Muscle of leg (tissue), 11 donors: ENCODE measurements around the gene TIAL1. TPM values are rescaled to one million over a fixed set of nuclear protein-coding genes. Genes with fewer than 3 reads are reported as not detected.
"Not testable (repeated sequence)": the region's sequence is repeated elsewhere in the genome, so short reads cannot be mapped to it uniquely, and the experiment has no call there.

ENCODE experiments used
- DNase-seq: peaks from one replicate; pipeline ENCODE4 v3.0.0; 2013
- H3K27ac ChIP-seq: one replicate; pipeline ENCODE4 v1.5.1; 2013; ENCODE audit warnings: mild to moderate bottlenecking, low read length, control low read depth
- H3K27me3 ChIP-seq: one replicate; pipeline ENCODE4 v1.6.1; 2013; ENCODE audit warnings: low read length; ENCODE audit not compliant: control insufficient read depth, insufficient read depth
- H3K36me3 ChIP-seq: one replicate; pipeline ENCODE4 v1.6.1; 2013; ENCODE audit warnings: low read length; ENCODE audit not compliant: control insufficient read depth, insufficient read depth
- H3K4me1 ChIP-seq: one replicate; pipeline ENCODE4 v1.6.1; 2013; ENCODE audit warnings: low read length; ENCODE audit not compliant: control insufficient read depth, insufficient read depth
- H3K4me3 ChIP-seq: one replicate; pipeline ENCODE4 v1.5.1; 2013; ENCODE audit warnings: low read length, control low read depth
- H3K9me3 ChIP-seq: replicated peaks from 2 replicates; pipeline ENCODE4 v1.6.1; 2013; ENCODE audit warnings: low read depth, low read length; ENCODE audit not compliant: control insufficient read depth
- WGBS: methylation state at CpG from one replicate; pipeline ENCODE4 v1.1.5; 2013; ENCODE audit warnings: missing lambda C conversion rate; ENCODE audit not compliant: insufficient coverage; 5-methylcytosine and 5-hydroxymethylcytosine counted together
- polyA plus RNA-seq, 8 donors: library from polyadenylated mRNA; unstranded; fragments of 120-200 nt; gene quantifications; one replicate each; pipeline versions ENCODE4 v1.2.1 to v1.2.3, GENCODE V29; 2013; ENCODE audit warnings: inconsistent platforms in 1 of 8, low replicate concordance in 1 of 8; ENCODE audit not compliant: insufficient read length in 8 of 8, insufficient read depth in 1 of 8
- total RNA-seq: library from RNA; stranded (reverse); fragments of 120-200 nt; gene quantifications from one replicate; pipeline ENCODE4 v1.2.4, GENCODE V29; 2013

The TIAL1 gene
- total and polyA plus RNA-seq, 9 donors: 58.3 to 112 (median 87.3) TPM

- DNase-seq, H3K36me3 ChIP-seq, H3K4me1 ChIP-seq, H3K9me3 ChIP-seq, H3K27me3 ChIP-seq, H3K27ac ChIP-seq, H3K4me3 ChIP-seq: not testable (repeated sequence)
- 100% methylated on average over 1 of the region's 2 CpGs for WGBS
Measured at GRCh38 chr10:119556081-119556480, 40.7 kb downstream of the TIAL1 start.

GRCh38 chr10:119555178-119555784 lies 41.5 kb downstream of the TIAL1 start:
- WGBS: no CpG with 5 or more reads among the region's 6 CpGs
- Histone ChIP-seq H3K9me3 (no peaks in the 10 kb centered on the region), H3K4me1 (no peaks in the 10 kb centered on the region), H3K27ac (no peak overlapping the region), H3K4me3 (no peak overlapping the region), H3K36me3 (no peaks in the 10 kb centered on the region), H3K27me3 (no peaks in the 10 kb centered on the region)
- DNase-seq: no peak

- no peaks in the 10 kb centered on the region for H3K9me3 ChIP-seq
- no peaks in the 10 kb centered on the region for H3K4me1 ChIP-seq
- no peak overlapping the region for H3K4me3 ChIP-seq
- WGBS: 29% methylated on average over 3 of the region's 4 CpGs
- H3K27ac ChIP-seq: no peak overlapping the region
- peaks cover 2% of the 10 kb centered on the region for H3K27me3 ChIP-seq
- DNase-seq: peak; percentile 77
- H3K36me3 ChIP-seq: no peaks in the 10 kb centered on the region
Measured at GRCh38 chr10:119550827-119551226, 45.9 kb downstream of the TIAL1 start.

- DNase-seq: no peak
- Histone ChIP-seq H3K27ac (no peak overlapping the region), H3K27me3 (peaks cover 2% of the 10 kb centered on the region), H3K9me3 (no peaks in the 10 kb centered on the region), H3K4me1 (no peaks in the 10 kb centered on the region), H3K4me3 (no peak overlapping the region), H3K36me3 (no peaks in the 10 kb centered on the region)
- WGBS: no CpG with 5 or more reads among the region's 2 CpGs
Measured at GRCh38 chr10:119549247-119549999, 47.3 kb downstream of the TIAL1 start.

GRCh38 chr10:119546009-119546408 lies 50.8 kb downstream of the TIAL1 start:
- Histone ChIP-seq H3K9me3 (no peaks in the 10 kb centered on the region), H3K4me1 (peaks cover 12% of the 10 kb centered on the region), H3K27ac (no peak overlapping the region), H3K27me3 (peaks cover 22% of the 10 kb centered on the region), H3K36me3 (no peaks in the 10 kb centered on the region), H3K4me3 (no peak overlapping the region)
- WGBS: 60% methylated on average over 1 of the region's 3 CpGs
- no peak for DNase-seq

GRCh38 chr10:119545310-119545709 lies 51.5 kb downstream of the TIAL1 start:
- peaks cover 24% of the 10 kb centered on the region for H3K27me3 ChIP-seq
- WGBS: no CpG with 5 or more reads among the region's 4 CpGs

GRCh38 chr10:119543814-119544642 lies 52.7 kb downstream of the TIAL1 start:
- 20% methylated on average over 7 of the region's 19 CpGs for WGBS
- peak; percentile 81 for DNase-seq

More at GRCh38 chr10:119545310-119545709, 51.5 kb downstream of the TIAL1 start:
- Histone ChIP-seq H3K27ac (no peak overlapping the region), H3K4me1 (peaks cover 14% of the 10 kb centered on the region), H3K9me3 (no peaks in the 10 kb centered on the region), H3K4me3 (no peak overlapping the region), H3K36me3 (no peaks in the 10 kb centered on the region)
- no peak for DNase-seq

GRCh38 chr10:119542988-119543813 lies 53.6 kb downstream of the TIAL1 start:
- H3K27me3 ChIP-seq: peaks cover 22% of the 10 kb centered on the region
- H3K4me3 ChIP-seq: peak overlapping the region; percentile 56
- under 1% methylated on average over 70 of the region's 78 CpGs for WGBS
- H3K4me1 ChIP-seq: peaks cover 20% of the 10 kb centered on the region
- no peaks in the 10 kb centered on the region for H3K36me3 ChIP-seq
- peak overlapping the region; percentile 69 for H3K27ac ChIP-seq
- H3K9me3 ChIP-seq: no peaks in the 10 kb centered on the region
- peak; percentile 83 for DNase-seq

More at GRCh38 chr10:119543814-119544642, 52.7 kb downstream of the TIAL1 start:
- Histone ChIP-seq H3K4me1 (peaks cover 17% of the 10 kb centered on the region), H3K36me3 (no peaks in the 10 kb centered on the region), H3K27me3 (peaks cover 22% of the 10 kb centered on the region), H3K4me3 (no peak overlapping the region), H3K9me3 (no peaks in the 10 kb centered on the region), H3K27ac (peak overlapping the region; percentile 69)

- peaks cover 22% of the 10 kb centered on the region for H3K27me3 ChIP-seq
- no peaks in the 10 kb centered on the region for H3K36me3 ChIP-seq
- DNase-seq: peak; percentile 94
- no peaks in the 10 kb centered on the region for H3K9me3 ChIP-seq
- peaks cover 20% of the 10 kb centered on the region for H3K4me1 ChIP-seq
- H3K27ac ChIP-seq: peak within 1 kb of the TSS; percentile 69
- WGBS: under 1% methylated on average over 72 of the region's 76 CpGs
- peak within 1 kb of the TSS; percentile 56 for H3K4me3 ChIP-seq
Measured at GRCh38 chr10:119542357-119542987, 54.3 kb downstream of the TIAL1 start, which contains the start of gene RGS10. RGS10 (minus strand) TSS chr10:119542719; CDS start chr10:119542638, 81 bp downstream.
